PC-9 (cell line): ENCODE data around the gene MYCT1.

Source experiments
- EZH2 ChIP-seq: fragments of 200-600 bp; sonication (generic); IDR thresholded peaks from 2 replicates; pipeline ENCODE4 v1.8.0; 2017; ENCODE audit warnings: antibody characterized with exemption, low read depth
- TF ChIP-seq, protein P1 (sequence below): fragments of 200-600 bp; sonication (generic); conservative IDR thresholded peaks from 2 replicates; pipeline ENCODE4 v1.6.1; 2017; ENCODE audit warnings: mixed run types, antibody characterized with exemption, mild to moderate bottlenecking, moderate library complexity

DNA sequence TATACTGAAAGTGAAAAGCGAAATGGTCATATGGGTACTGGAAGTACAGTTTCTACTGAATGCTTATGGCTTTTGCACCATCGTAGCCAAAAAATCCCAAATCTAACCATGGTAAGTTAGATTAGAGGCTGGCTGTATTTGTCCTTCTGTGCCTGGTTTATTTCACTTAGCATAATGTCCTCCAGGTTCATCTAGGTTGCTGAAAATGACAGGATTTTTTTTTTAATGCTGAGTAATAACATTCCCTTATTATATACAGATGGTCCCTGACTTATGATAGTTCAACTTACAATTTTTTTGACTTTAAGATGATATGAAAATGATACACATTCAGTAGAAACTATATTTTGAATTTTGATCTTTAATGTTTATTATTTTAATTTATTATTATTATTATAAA is 7.6 kb downstream of the MYCT1 start:
- TF ChIP-seq, protein P1, sequence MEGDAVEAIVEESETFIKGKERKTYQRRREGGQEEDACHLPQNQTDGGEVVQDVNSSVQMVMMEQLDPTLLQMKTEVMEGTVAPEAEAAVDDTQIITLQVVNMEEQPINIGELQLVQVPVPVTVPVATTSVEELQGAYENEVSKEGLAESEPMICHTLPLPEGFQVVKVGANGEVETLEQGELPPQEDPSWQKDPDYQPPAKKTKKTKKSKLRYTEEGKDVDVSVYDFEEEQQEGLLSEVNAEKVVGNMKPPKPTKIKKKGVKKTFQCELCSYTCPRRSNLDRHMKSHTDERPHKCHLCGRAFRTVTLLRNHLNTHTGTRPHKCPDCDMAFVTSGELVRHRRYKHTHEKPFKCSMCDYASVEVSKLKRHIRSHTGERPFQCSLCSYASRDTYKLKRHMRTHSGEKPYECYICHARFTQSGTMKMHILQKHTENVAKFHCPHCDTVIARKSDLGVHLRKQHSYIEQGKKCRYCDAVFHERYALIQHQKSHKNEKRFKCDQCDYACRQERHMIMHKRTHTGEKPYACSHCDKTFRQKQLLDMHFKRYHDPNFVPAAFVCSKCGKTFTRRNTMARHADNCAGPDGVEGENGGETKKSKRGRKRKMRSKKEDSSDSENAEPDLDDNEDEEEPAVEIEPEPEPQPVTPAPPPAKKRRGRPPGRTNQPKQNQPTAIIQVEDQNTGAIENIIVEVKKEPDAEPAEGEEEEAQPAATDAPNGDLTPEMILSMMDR: no peak
- TF ChIP-seq EZH2: no peak
